H1 (cell line): ENCODE data around the gene DHX29. TPM values are rescaled to one million over a fixed set of nuclear protein-coding genes. Genes with fewer than 3 reads are reported as not detected.

Experiments
- SP4 ChIP-seq: IDR thresholded peaks from 2 replicates; pipeline ENCODE4 v1.6.1; 2012; ENCODE audit warnings: low read length, inconsistent platforms
- TEAD4 ChIP-seq: IDR thresholded peaks from 2 replicates; pipeline ENCODE4 v1.6.1; 2012; ENCODE audit warnings: low read depth, low read length, inconsistent platforms, mixed read lengths
- polyA plus RNA-seq, 7 experiments: library from polyadenylated mRNA; depleted of rRNA in 3 of 7; stranded (reverse) in 5 of 7; unstranded in 2 of 7; fragments of >200 nt in 5 of 7; fragments of 200-250 nt in 2 of 7; gene quantifications; 1 replicate in 5 of 7; 2 replicates in 1 of 7; 4 replicates in 1 of 7; pipeline versions ENCODE4 v1.2.1 to v1.2.3, GENCODE V29; 2011 to 2013; ENCODE audit warnings: missing spikeins in 2 of 7, mixed read lengths in 2 of 7
- total RNA-seq: library from RNA; stranded (reverse); fragmentation: NEBNext Ultra II Directional; extraction: Animal tissue kit (Norgen Biotek cat#: 25700); gene quantifications from 2 replicates; pipeline ENCODE4 v1.2.1, GENCODE V29; 2021

Gene DHX29
- total and polyA plus RNA-seq, 2 of the 8 experiments (the other 6 are each of a cell fraction or from before 2014, with no cell fraction given), result 3.4 to 32.1 TPM

- TF ChIP-seq SP4 (no peak), TEAD4 (no peak)
Measured at GRCh38 chr5:55278778-55279177, 28.7 kb downstream of the DHX29 start (continued).
